ENCODE measurements around the gene ESPNL. TPM values are rescaled to one million over a fixed set of nuclear protein-coding genes. Genes with fewer than 3 reads are reported as not detected.
"Not testable (repeated sequence)": the region's sequence is repeated elsewhere in the genome, so short reads cannot be mapped to it uniquely, and the experiment has no call there.

The ESPNL gene, protein sequence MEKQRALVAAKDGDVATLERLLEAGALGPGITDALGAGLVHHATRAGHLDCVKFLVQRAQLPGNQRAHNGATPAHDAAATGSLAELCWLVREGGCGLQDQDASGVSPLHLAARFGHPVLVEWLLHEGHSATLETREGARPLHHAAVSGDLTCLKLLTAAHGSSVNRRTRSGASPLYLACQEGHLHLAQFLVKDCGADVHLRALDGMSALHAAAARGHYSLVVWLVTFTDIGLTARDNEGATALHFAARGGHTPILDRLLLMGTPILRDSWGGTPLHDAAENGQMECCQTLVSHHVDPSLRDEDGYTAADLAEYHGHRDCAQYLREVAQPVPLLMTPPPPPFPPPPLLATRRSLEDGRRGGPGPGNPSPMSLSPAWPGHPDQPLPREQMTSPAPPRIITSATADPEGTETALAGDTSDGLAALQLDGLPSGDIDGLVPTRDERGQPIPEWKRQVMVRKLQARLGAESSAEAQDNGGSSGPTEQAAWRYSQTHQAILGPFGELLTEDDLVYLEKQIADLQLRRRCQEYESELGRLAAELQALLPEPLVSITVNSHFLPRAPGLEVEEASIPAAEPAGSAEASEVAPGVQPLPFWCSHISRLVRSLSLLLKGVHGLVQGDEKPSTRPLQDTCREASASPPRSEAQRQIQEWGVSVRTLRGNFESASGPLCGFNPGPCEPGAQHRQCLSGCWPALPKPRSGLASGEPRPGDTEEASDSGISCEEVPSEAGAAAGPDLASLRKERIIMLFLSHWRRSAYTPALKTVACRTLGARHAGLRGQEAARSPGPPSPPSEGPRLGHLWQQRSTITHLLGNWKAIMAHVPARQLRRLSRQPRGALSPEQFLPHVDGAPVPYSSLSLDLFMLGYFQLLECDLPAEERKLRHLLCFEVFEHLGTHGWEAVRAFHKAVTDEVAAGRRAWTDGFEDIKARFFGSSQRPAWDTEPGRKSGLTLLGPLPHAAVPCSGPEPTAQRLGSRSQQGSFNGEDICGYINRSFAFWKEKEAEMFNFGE
- total RNA-seq = under 1 TPM; 0.23 to 0.63 (median 0.47) TPM
- long read RNA-seq, donor 1 = 0 reads
- long read RNA-seq, donor 2, partial matches to known transcripts = 1 of 1 reads
- long read RNA-seq, donor 2, other reads (novel, unspliced or antisense) = 0 of 1 reads

DNA sequence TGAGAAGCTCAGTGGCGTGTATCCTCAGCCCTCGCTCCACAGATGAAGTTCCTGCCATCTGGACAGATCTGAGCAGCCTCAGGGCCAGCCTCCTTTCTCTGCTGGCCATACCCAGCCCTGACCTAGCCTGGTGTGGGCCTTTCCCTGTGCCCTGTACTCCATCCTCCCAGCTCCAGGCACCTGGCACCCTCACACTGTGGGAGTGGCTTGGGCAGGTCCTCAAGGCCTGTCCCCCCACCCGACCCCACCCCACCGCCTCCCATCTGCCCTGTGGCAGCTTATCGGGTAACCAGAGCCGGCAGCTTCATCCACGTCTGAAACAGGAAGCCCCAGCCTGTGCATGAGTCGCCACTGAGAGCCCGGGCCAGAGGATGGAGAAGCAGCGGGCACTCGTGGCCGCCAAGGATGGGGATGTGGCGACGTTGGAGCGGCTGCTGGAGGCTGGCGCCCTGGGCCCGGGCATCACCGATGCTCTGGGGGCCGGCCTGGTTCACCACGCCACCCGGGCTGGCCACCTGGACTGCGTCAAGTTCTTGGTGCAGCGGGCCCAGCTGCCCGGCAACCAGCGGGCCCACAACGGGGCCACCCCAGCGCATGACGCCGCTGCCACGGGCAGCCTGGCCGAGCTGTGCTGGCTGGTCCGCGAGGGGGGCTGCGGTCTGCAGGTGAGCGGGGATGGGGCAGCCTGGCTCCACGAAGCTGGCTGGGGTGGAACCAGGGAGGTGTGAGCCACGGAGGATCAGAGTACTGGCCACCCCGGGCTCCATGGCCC, at the start of gene ESPNL:
ESPNL (plus strand) TSS at position 292 of the 772 bp plus-strand sequence; CDS start at position 372, 80 bp downstream.
- DNase-seq = peak in 1 of 3 donors; percentile 57
- no peaks in the 10 kb centered on the region for H3K9me3 ChIP-seq
- ATAC-seq = no peak
- intact Hi-C loops (cut with DNase I, micrococcal nuclease) = no loop called here
- H3K4me3 ChIP-seq = no peak within 1 kb of the TSS
- no peaks in the 10 kb centered on the region for H3K36me3 ChIP-seq (ENCODE audit: low read depth)
- H3K4me1 ChIP-seq (ENCODE audit: low read depth) = peaks cover 3% of the 10 kb centered on the region
- TF ChIP-seq, protein P1, sequence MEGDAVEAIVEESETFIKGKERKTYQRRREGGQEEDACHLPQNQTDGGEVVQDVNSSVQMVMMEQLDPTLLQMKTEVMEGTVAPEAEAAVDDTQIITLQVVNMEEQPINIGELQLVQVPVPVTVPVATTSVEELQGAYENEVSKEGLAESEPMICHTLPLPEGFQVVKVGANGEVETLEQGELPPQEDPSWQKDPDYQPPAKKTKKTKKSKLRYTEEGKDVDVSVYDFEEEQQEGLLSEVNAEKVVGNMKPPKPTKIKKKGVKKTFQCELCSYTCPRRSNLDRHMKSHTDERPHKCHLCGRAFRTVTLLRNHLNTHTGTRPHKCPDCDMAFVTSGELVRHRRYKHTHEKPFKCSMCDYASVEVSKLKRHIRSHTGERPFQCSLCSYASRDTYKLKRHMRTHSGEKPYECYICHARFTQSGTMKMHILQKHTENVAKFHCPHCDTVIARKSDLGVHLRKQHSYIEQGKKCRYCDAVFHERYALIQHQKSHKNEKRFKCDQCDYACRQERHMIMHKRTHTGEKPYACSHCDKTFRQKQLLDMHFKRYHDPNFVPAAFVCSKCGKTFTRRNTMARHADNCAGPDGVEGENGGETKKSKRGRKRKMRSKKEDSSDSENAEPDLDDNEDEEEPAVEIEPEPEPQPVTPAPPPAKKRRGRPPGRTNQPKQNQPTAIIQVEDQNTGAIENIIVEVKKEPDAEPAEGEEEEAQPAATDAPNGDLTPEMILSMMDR (IDR thresholded peaks at IDR 0.05) = no peak

DNA sequence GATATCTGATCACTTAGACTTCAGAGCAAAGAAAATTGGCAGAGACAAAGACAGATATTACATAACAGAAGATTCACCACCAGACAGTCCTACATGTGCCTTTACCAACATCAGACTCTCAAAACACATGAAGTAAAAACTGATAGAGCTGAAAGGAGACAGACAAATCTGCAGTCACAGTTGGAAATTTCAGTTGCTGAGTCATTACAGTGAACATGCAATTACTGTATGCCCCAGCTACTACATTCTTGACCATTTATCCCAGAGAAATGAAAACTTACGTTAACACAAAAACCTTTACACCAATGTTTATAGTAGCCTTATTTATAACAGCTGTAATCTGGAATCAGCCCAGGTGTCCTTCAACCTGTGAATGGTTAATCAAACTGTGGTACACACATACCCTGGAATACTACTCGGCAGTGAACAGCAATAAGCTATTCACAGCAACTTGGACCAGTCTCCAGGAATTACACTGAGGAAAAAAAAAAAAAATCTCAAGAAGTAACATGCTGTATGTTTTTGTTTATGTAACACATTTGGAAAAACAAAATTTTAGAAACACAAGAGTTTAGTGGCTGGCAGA, 46.9 kb upstream of the ESPNL start:
- intact Hi-C loops (cut with DNase I, micrococcal nuclease) = no loop called here
- no peak overlapping the region for H3K4me3 ChIP-seq
- no peaks in the 10 kb centered on the region for H3K9me3 ChIP-seq
- ATAC-seq (no peak), DNase-seq (no peak)
- no peaks in the 10 kb centered on the region for H3K4me1 ChIP-seq (ENCODE audit: low read depth)
- no peaks in the 10 kb centered on the region for H3K36me3 ChIP-seq (ENCODE audit: low read depth)
- TF ChIP-seq, protein P1 (IDR thresholded peaks at IDR 0.05) = no peak

DNA sequence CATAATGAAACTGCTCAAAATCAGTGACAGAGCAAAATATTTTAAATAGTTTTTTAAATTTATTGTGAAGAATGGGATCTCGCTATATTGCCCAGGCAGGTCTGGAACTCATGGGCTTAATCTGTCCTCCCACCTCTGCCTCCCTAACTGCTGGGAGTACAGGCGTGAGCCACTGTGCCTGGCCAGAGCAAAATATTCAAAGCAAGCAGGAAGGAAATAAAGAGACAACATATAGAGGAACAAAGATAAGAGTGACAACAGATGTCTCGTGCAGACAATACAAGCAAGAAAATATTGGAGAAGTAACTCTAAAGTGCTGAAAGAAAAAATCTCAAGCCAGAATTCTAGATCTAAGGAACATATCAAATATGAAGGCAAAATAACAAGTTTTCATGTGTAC, 44.3 kb upstream of the ESPNL start:
- TF ChIP-seq, protein P1 (IDR thresholded peaks at IDR 0.05) = no peak
- intact Hi-C loops (cut with DNase I, micrococcal nuclease) = no loop called here

DNA sequence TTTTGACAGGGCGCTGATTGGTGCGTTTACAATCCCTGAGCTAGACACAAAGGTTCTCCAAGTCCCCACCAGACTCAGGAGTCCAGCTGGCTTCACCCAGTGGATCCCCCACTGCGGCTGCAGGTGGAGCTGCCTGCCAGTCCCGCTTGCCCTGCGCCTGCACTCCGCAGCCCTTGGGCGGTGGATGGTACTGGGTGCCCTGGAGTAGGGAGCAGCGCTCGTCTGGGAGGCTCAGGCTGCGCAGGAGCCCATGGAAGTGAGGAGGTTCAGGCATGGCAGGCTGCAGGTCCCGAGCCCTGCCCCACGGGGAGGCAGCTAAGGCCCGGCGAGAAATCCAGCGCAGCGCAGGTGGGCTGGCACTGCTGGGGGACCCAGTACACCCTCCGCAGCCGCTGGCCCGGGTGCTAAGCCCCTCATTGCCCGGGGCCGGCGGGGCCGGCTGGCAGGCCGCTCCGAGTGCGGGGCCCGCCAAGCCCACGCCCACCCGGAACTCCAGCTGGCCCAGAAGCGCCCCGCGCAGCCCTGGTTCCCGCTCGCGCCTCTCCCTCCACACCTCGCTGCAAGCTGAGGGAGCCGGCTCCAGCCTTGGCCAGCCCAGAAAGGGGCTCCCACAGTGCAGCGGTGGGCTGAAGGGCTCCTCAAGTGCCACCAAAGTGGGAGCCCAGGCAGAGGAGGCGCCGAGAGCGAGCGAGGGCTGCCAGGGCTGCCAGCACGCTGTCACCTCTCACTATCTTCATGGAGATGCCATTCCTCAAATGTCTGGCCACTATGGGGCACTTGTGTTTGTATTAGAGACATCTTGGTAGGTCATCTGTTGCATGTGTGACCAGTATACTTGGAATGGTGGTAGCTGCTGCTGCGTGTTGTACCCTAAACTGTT, 42.2 kb upstream of the ESPNL start:
- ATAC-seq; DNase-seq; H3K4me1 ChIP-seq (ENCODE audit: low read depth); intact Hi-C loops (cut with DNase I, micrococcal nuclease); H3K36me3 ChIP-seq (ENCODE audit: low read depth); H3K9me3 ChIP-seq; H3K4me3 ChIP-seq: not testable (repeated sequence)

More for the DNA sequence above, 44.3 kb upstream of the ESPNL start:
- no peak for DNase-seq
- H3K9me3 ChIP-seq = no peaks in the 10 kb centered on the region
- no peak overlapping the region for H3K4me3 ChIP-seq
- no peaks in the 10 kb centered on the region for H3K36me3 ChIP-seq (ENCODE audit: low read depth)
- no peak for ATAC-seq
- H3K4me1 ChIP-seq (ENCODE audit: low read depth) = no peaks in the 10 kb centered on the region

DNA sequence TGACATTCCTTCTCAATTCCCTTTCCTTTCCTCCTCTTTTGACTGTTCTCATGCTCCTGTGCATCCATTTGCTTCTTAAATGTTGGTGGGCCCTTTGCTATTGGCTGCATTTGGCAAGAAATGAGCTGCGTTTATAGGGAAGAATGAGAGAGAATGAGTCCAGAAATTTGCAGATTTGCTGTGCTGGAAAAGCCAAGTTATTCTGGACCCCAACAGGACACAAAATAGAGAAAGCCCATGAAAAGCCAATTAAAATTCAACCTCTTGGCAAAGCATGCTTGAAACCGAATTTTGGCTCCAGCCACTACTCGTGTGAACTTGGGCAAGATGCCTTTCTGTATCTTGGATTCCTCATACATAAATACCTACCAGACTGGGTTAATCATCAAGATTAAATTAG, 40.6 kb upstream of the ESPNL start:
- intact Hi-C loops (cut with DNase I, micrococcal nuclease) = no loop called here
- TF ChIP-seq, protein P1 (IDR thresholded peaks at IDR 0.05) = no peak
- peaks cover 7% of the 10 kb centered on the region for H3K4me1 ChIP-seq (ENCODE audit: low read depth)
- H3K9me3 ChIP-seq = no peaks in the 10 kb centered on the region
- no peak overlapping the region for H3K4me3 ChIP-seq
- ATAC-seq (no peak), DNase-seq (no peak)
- no peaks in the 10 kb centered on the region for H3K36me3 ChIP-seq (ENCODE audit: low read depth)

Data from mucosa of descending colon (tissue), 3 donors.